C4-2B (cell line): ENCODE results near the gene MEIS2.

Experiments used
- ZFX ChIP-seq: fragments of 450-650 bp; IDR thresholded peaks from 2 replicates; pipeline ENCODE4 v1.6.1; 2017
- TF ChIP-seq, protein P1 (sequence below): fragments of 450-650 bp; conservative IDR thresholded peaks from 2 replicates; pipeline ENCODE4 v1.5.1; 2017; ENCODE audit warnings: mild to moderate bottlenecking

DNA sequence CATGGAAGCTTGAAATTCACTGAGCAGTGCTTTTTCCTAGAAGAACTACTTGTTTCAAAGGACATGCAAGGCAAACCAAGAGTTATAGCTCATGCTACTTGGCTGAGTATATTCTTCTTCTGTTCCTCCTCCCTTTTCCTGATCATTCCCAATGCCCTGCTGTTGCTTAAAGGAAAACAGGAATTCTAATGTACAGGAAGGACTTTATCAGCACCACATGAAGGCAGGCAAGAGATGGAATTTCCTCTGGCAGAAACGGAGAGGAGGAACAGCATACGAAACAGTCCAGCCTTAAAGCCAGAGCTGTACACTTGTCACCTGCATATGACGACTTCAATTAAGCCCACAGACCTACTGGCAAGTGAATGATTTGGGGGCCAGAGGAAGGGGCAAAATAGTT, 15.7 kb downstream of the MEIS2 start:
- TF ChIP-seq, protein P1, sequence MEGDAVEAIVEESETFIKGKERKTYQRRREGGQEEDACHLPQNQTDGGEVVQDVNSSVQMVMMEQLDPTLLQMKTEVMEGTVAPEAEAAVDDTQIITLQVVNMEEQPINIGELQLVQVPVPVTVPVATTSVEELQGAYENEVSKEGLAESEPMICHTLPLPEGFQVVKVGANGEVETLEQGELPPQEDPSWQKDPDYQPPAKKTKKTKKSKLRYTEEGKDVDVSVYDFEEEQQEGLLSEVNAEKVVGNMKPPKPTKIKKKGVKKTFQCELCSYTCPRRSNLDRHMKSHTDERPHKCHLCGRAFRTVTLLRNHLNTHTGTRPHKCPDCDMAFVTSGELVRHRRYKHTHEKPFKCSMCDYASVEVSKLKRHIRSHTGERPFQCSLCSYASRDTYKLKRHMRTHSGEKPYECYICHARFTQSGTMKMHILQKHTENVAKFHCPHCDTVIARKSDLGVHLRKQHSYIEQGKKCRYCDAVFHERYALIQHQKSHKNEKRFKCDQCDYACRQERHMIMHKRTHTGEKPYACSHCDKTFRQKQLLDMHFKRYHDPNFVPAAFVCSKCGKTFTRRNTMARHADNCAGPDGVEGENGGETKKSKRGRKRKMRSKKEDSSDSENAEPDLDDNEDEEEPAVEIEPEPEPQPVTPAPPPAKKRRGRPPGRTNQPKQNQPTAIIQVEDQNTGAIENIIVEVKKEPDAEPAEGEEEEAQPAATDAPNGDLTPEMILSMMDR, result no peak
- TF ChIP-seq ZFX, result no peak
